IMR-90 (cell line): ENCODE measurements around the gene GAR1. TPM values are rescaled to one million over a fixed set of nuclear protein-coding genes. Genes with fewer than 3 reads are reported as not detected.

Experiments used
- ATAC-seq: fragments of 200-7000 bp; cut with Tn5 transposase; 2 replicates; pipeline ENCODE4 v1.9.1; 2020; ENCODE audit warnings: low read depth, mild to moderate bottlenecking, moderate library complexity
- BruUV-seq: library from RNA; stranded (reverse); fragments of 400-500 nt; replicated peaks from 2 replicates; lab custom pipeline; 2021; lab: Mats Ljungman, UMichigan
- CTCF ChIA-PET: fragments of 300-600 bp; formaldehyde crosslinking; extraction: SDS; loops from one replicate; lab custom pipeline; 2021; ENCODE audit warnings: antibody characterized with exemption; lab: Yijun Ruan, JAX
- POLR2A ChIA-PET: fragments of 300-600 bp; sonication (Branson Sonifier 250); formaldehyde crosslinking; loops from one replicate; lab custom pipeline; 2022; ENCODE audit warnings: antibody characterized with exemption; ENCODE audit not compliant: unreplicated experiment; lab: Charles Lee
- DNase-seq: peaks from one replicate; pipeline ENCODE4 v3.0.0; 2013
- H2AFZ ChIP-seq: replicated peaks from 2 replicates; pipeline ENCODE3; 2013; ENCODE audit warnings: low read length, mild to moderate bottlenecking; ENCODE audit not compliant: poor library complexity
- H2AK5ac ChIP-seq: 2 replicates; pipeline ENCODE4 v1.6.1; 2013; ENCODE audit warnings: low read depth, low read length, inconsistent platforms
- H2AK9ac ChIP-seq: replicated peaks from 2 replicates; pipeline ENCODE3; 2013; ENCODE audit warnings: mild to moderate bottlenecking, low read depth, low read length, moderate library complexity; ENCODE audit not compliant: poor library complexity
- H2BK120ac ChIP-seq: 2 replicates; pipeline ENCODE4 v1.6.1; 2013; ENCODE audit warnings: low read depth, low read length, inconsistent platforms
- H2BK15ac ChIP-seq: 3 replicates; pipeline ENCODE4 v1.6.1; 2013; ENCODE audit warnings: low read depth, low read length, inconsistent platforms
- H2BK20ac ChIP-seq: 2 replicates; pipeline ENCODE4 v1.6.1; 2013; ENCODE audit warnings: low read depth, mild to moderate bottlenecking, inconsistent platforms, low read length, moderate library complexity
- H2BK5ac ChIP-seq: 2 replicates; pipeline ENCODE4 v1.6.1; 2013; ENCODE audit warnings: mild to moderate bottlenecking, low read depth, low read length, inconsistent platforms; ENCODE audit not compliant: poor library complexity, severe bottlenecking
- H3K14ac ChIP-seq: replicated peaks from 2 replicates; pipeline ENCODE4 v1.6.1; 2013; ENCODE audit warnings: low read depth, low read length, inconsistent platforms
- H3K18ac ChIP-seq: 2 replicates; pipeline ENCODE4 v1.6.1; 2013; ENCODE audit warnings: low read depth, low read length, control low read depth
- H3K23ac ChIP-seq: 2 replicates; pipeline ENCODE4 v1.6.1; 2013; ENCODE audit warnings: low read depth, low read length, inconsistent platforms
- H3K27ac ChIP-seq: 2 replicates; pipeline ENCODE4 v1.5.1; 2013; ENCODE audit warnings: mild to moderate bottlenecking, control low read depth, low read length; ENCODE audit not compliant: insufficient read depth
- H3K27me3 ChIP-seq: 2 replicates; pipeline ENCODE4 v1.6.1; 2013; ENCODE audit warnings: low read length; ENCODE audit not compliant: control insufficient read depth, insufficient read depth
- H3K36me3 ChIP-seq: 2 replicates; pipeline ENCODE4 v1.6.1; 2013; ENCODE audit warnings: low read length, mixed read lengths; ENCODE audit not compliant: control insufficient read depth, insufficient read depth
- H3K4ac ChIP-seq: 2 replicates; pipeline ENCODE4 v1.6.1; 2013; ENCODE audit warnings: low read depth, low read length, inconsistent platforms
- H3K4me1 ChIP-seq: 2 replicates; pipeline ENCODE4 v1.6.1; 2013; ENCODE audit warnings: low read length, mixed read lengths; ENCODE audit not compliant: control insufficient read depth, insufficient read depth
- H3K4me2 ChIP-seq: 2 replicates; pipeline ENCODE4 v1.6.1; 2013; ENCODE audit warnings: low read depth, mild to moderate bottlenecking, control low read depth, low read length, moderate library complexity
- H3K4me3 ChIP-seq: 2 replicates; pipeline ENCODE4 v1.5.1; 2013; ENCODE audit warnings: low read depth, mild to moderate bottlenecking, control low read depth, low read length, moderate library complexity; ENCODE audit not compliant: insufficient read depth
- H3K56ac ChIP-seq: 2 replicates; pipeline ENCODE4 v1.6.1; 2013; ENCODE audit warnings: low read length, inconsistent platforms; ENCODE audit not compliant: insufficient read depth; ENCODE audit errors: extremely low read depth
- H3K79me1 ChIP-seq, 2 experiments: 2 replicates each; pipeline ENCODE4 v1.6.1; 2013; ENCODE audit warnings: low read length in 2 of 2, inconsistent platforms in 1 of 2, low read depth in 1 of 2
- H3K9ac ChIP-seq: 2 replicates; pipeline ENCODE4 v1.6.1; 2013; ENCODE audit warnings: low read depth, low read length, control low read depth
- H3K9me1 ChIP-seq: 2 replicates; pipeline ENCODE4 v1.6.1; 2013; ENCODE audit warnings: low read length, inconsistent platforms; ENCODE audit not compliant: insufficient read depth
- H3K9me3 ChIP-seq: 2 replicates; pipeline ENCODE4 v1.6.1; 2013; ENCODE audit warnings: low read length; ENCODE audit not compliant: control insufficient read depth, insufficient read depth
- H4K20me1 ChIP-seq: 2 replicates; pipeline ENCODE4 v1.6.1; 2013; ENCODE audit warnings: low read length, inconsistent platforms; ENCODE audit not compliant: insufficient read depth
- H4K5ac ChIP-seq: 2 replicates; pipeline ENCODE4 v1.6.1; 2013; ENCODE audit warnings: mild to moderate bottlenecking, low read depth, low read length, control low read depth
- H4K8ac ChIP-seq, 2 experiments: 2 replicates each; pipeline ENCODE4 v1.6.1; 2013; ENCODE audit warnings: low read depth in 2 of 2, low read length in 2 of 2, control low read depth in 1 of 2, inconsistent platforms in 1 of 2
- H4K91ac ChIP-seq: 2 replicates; pipeline ENCODE4 v1.6.1; 2013; ENCODE audit warnings: low read depth, low read length, inconsistent platforms; ENCODE audit not compliant: insufficient read depth
- RAD21 ChIP-seq: IDR thresholded peaks from 2 replicates; pipeline ENCODE4 v1.6.1; 2012; ENCODE audit warnings: low read length, improper control_type of control experiment
- WGBS, 2 experiments: methylation state at CpG; one replicate each; pipeline versions ENCODE4 v1.1.5 to v1.1.7; 2013; ENCODE audit warnings: missing lambda C conversion rate in 2 of 2; ENCODE audit not compliant: insufficient read length in 1 of 2; ENCODE audit errors: extremely low coverage in 2 of 2; 5-methylcytosine and 5-hydroxymethylcytosine counted together
- dilution Hi-C: fragments of 300-500 bp; cut with HindIII; formaldehyde crosslinking; loops from one replicate; pipeline ENCODE4 v1.14.3; 2018; ENCODE audit warnings: low sequenced_read_pairs; ENCODE audit not compliant: unreplicated experiment
- in situ Hi-C: fragments of 300-500 bp; cut with MboI; formaldehyde crosslinking; loops from 3 replicates; pipeline ENCODE4 v1.14.3; 2019; ENCODE audit warnings: low sequenced_read_pairs, inconsistent platforms, mixed read lengths
- intact Hi-C: fragments of 100-400 bp; cut with micrococcal nuclease; formaldehyde crosslinking; loops from 2 replicates; pipeline ENCODE4 v1.10.0; 2022
- polyA plus RNA-seq, 3 experiments: library from polyadenylated mRNA; depleted of rRNA; stranded (reverse); fragments of >200 nt; gene quantifications; 2 replicates each; pipeline ENCODE4 v1.2.3, GENCODE V29; 2012; ENCODE audit warnings: low replicate concordance in 1 of 3
- total RNA-seq: library from RNA; depleted of rRNA; stranded (reverse); fragments of >200 nt; gene quantifications from 2 replicates; pipeline ENCODE4 v1.2.3, GENCODE V29; 2012

The GAR1 gene
- total and polyA plus RNA-seq, 2 of the 4 experiments (the other 2 are of a cell fraction): 1.1 to 22.0 TPM

- Histone ChIP-seq H2AK9ac (no peak overlapping the region), H2BK15ac (no peak overlapping the region), H3K18ac (no peak overlapping the region), H3K9ac (no peak overlapping the region), H3K27me3 (no peaks in the 10 kb centered on the region), H3K4ac (no peak overlapping the region), H2AK5ac (no peak overlapping the region), H4K91ac (no peak overlapping the region), H4K8ac (no peak overlapping the region), H3K4me1 (0 out of 2 replicates have a peak, but pooled peaks cover 1% of the 10 kb centered on the region), H3K4me3 (peak overlapping the region; percentile 61; the same call in 1 of the 2 replicates), H2BK20ac (no peak overlapping the region), H3K4me2 (peak overlapping the region; percentile 45), H3K27ac (no peak overlapping the region), H4K5ac (no peak overlapping the region; the same call in 1 of the 2 replicates), H3K23ac (no peak overlapping the region), H3K9me1 (no peaks in the 10 kb centered on the region), H3K36me3 (peaks cover 7% of the 10 kb centered on the region), H3K79me1 (peaks cover 18 to 31% of the 10 kb centered on the region in 2 experiments; a peak in 3 of 4 replicates), H2BK5ac (no peak overlapping the region), H3K14ac (no peak overlapping the region), H4K20me1 (no peaks in the 10 kb centered on the region), H3K9me3 (no peaks in the 10 kb centered on the region), H2AFZ (no peak overlapping the region), H3K56ac (no peak overlapping the region), H2BK120ac (no peak overlapping the region)
- in situ Hi-C loops: loop anchor here (10.0 kb wide), 3 partner anchors 112 to 392 kb away; partner anchors contain the start of gene CASP6
- ATAC-seq: no peak
- TF ChIP-seq RAD21: no peak
- WGBS, 2 experiments: no CpG with 5 or more reads among the region's 1 CpG
- CTCF ChIA-PET: interaction anchor here (0.6 to 1.0 kb wide), 3 partner anchors 11 to 117 kb away, joined by 3 to 5 read pairs (median 3); partner anchors contain the start of gene RRH
- no peak for DNase-seq
- POLR2A ChIA-PET: no interaction called here
- BruUV-seq: no TSS peak
- dilution Hi-C loops: no loop called here
- intact Hi-C loops: no loop called here
Measured at GRCh38 chr4:109816894-109817293, 1.3 kb downstream of the GAR1 start.
